H1 (cell line): ENCODE measurements around the gene VAX1. TPM values are rescaled to one million over a fixed set of nuclear protein-coding genes. Genes with fewer than 3 reads are reported as not detected.

Experiments
- CTCF ChIA-PET: fragments of 300-600 bp; sonication (Branson Sonifier 250); formaldehyde crosslinking; loops from one replicate; lab custom pipeline; 2021; ENCODE audit not compliant: partially characterized antibody; lab: Charles Lee
- POLR2A ChIA-PET: fragments of 300-600 bp; sonication (Branson Sonifier 250); formaldehyde crosslinking; loops from one replicate; lab custom pipeline; 2021; ENCODE audit warnings: inconsistent platforms; ENCODE audit not compliant: partially characterized antibody; lab: Charles Lee
- DNase-seq, 2 experiments: peaks; one replicate each; pipeline versions ENCODE4 v3.0.0 to v3.0.0-alpha.2; 2010 to 2022; ENCODE audit warnings: low spot score in 2 of 2, low read depth in 1 of 2, mixed read lengths in 1 of 2
- FAIRE-seq: peaks from 2 replicates; lab custom pipeline; 2011; peaks lifted over from hg19 to GRCh38; lab: Jason Lieb, UNC
- H2AFZ ChIP-seq: 2 replicates; pipeline ENCODE4 v1.8.1; 2012; ENCODE audit warnings: low read length, inconsistent platforms
- H2AK5ac ChIP-seq: 2 replicates; pipeline ENCODE4 v1.6.1; 2013; ENCODE audit warnings: low read depth, low read length
- H2BK120ac ChIP-seq: replicated peaks from 2 replicates; pipeline ENCODE3; 2013; ENCODE audit warnings: low read depth, low read length, inconsistent platforms
- H2BK12ac ChIP-seq: 2 replicates; pipeline ENCODE4 v1.6.1; 2013; ENCODE audit warnings: low read depth, low read length
- H2BK15ac ChIP-seq: 2 replicates; pipeline ENCODE4 v1.6.1; 2013; ENCODE audit warnings: low read length
- H2BK20ac ChIP-seq: 2 replicates; pipeline ENCODE4 v1.6.1; 2013; ENCODE audit warnings: low read length
- H2BK5ac ChIP-seq: 2 replicates; pipeline ENCODE4 v1.6.1; 2013; ENCODE audit warnings: low read depth, low read length
- H3K14ac ChIP-seq: 2 replicates; pipeline ENCODE4 v1.6.1; 2013; ENCODE audit warnings: inconsistent platforms; ENCODE audit not compliant: insufficient read length
- H3K18ac ChIP-seq: 2 replicates; pipeline ENCODE4 v1.6.1; 2013; ENCODE audit warnings: low read length; ENCODE audit errors: extremely low read depth
- H3K23ac ChIP-seq: 2 replicates; pipeline ENCODE4 v1.6.1; 2013; ENCODE audit warnings: inconsistent platforms; ENCODE audit not compliant: insufficient read length
- H3K23me2 ChIP-seq: 2 replicates; pipeline ENCODE4 v1.6.1; 2013; ENCODE audit warnings: low read depth, low read length
- H3K27ac ChIP-seq: 2 replicates; pipeline ENCODE4 v1.6.1; 2011; ENCODE audit warnings: low read depth, low read length, inconsistent platforms
- H3K27me3 ChIP-seq, 4 experiments: replicated peaks in 1 of 4; 1 replicate in 1 of 4; 2 replicates in 3 of 4; pipeline versions ENCODE4 v1.6.1 to v1.8.1; 2011 to 2013; ENCODE audit warnings: low read length in 3 of 4, mild to moderate bottlenecking in 3 of 4, inconsistent platforms in 2 of 4, mixed read lengths in 2 of 4, moderate library complexity in 1 of 4; ENCODE audit not compliant: control insufficient read depth in 3 of 4, insufficient read depth in 3 of 4; ENCODE audit errors: extremely low read depth in 1 of 4
- H3K36me3 ChIP-seq, 4 experiments: 2 replicates each; pipeline versions ENCODE4 v1.6.1 to v1.8.1; 2011 to 2013; ENCODE audit warnings: mild to moderate bottlenecking in 4 of 4, low read length in 3 of 4, moderate library complexity in 2 of 4, control low read depth in 1 of 4, inconsistent platforms in 1 of 4; ENCODE audit not compliant: insufficient read depth in 4 of 4, control insufficient read depth in 2 of 4
- H3K4ac ChIP-seq: replicated peaks from 2 replicates; pipeline ENCODE3; 2013; ENCODE audit warnings: low read length, low read depth, mixed read lengths, inconsistent platforms; ENCODE audit not compliant: insufficient read length
- H3K4me1 ChIP-seq, 4 experiments: replicated peaks in 1 of 4; 1 replicate in 1 of 4; 2 replicates in 3 of 4; pipeline versions ENCODE4 v1.6.1 to v1.8.1; 2011 to 2013; ENCODE audit warnings: low read length in 3 of 4, inconsistent platforms in 2 of 4, mixed read lengths in 1 of 4; ENCODE audit not compliant: insufficient read depth in 4 of 4, control insufficient read depth in 3 of 4
- H3K4me2 ChIP-seq, 2 experiments: 2 replicates each; pipeline versions ENCODE4 v1.6.1 to v1.8.1; 2011 to 2013; ENCODE audit warnings: low read depth in 2 of 2, low read length in 2 of 2, control low read depth in 1 of 2, inconsistent platforms in 1 of 2, mild to moderate bottlenecking in 1 of 2; ENCODE audit not compliant: insufficient read depth in 1 of 2
- H3K4me3 ChIP-seq, 4 experiments: fragments of 200-600, 300-600 bp in 1 of 4; sonication (generic), shearing (Covaris generic), sonication (Bioruptor Twin) in 1 of 4; 2 replicates each; pipeline versions ENCODE4 v1.5.1 to v1.8.1; 2011 to 2016; ENCODE audit warnings: low read length in 4 of 4, low read depth in 3 of 4, control low read depth in 2 of 4, inconsistent platforms in 2 of 4, mild to moderate bottlenecking in 2 of 4, mixed read lengths in 1 of 4, moderate library complexity in 1 of 4; ENCODE audit not compliant: insufficient read depth in 2 of 4; ENCODE audit errors: extremely low read depth in 1 of 4
- H3K56ac ChIP-seq: replicated peaks from 2 replicates; pipeline ENCODE3; 2013; ENCODE audit warnings: low read depth, mild to moderate bottlenecking, mixed read lengths, low read length, inconsistent platforms; ENCODE audit not compliant: insufficient read length
- H3K79me1 ChIP-seq: 2 replicates; pipeline ENCODE4 v1.6.1; 2013; ENCODE audit warnings: low read depth, low read length, control low read depth
- H3K79me2 ChIP-seq, 2 experiments: 2 replicates each; pipeline versions ENCODE4 v1.6.1 to v1.8.1; 2012 to 2013; ENCODE audit warnings: low read length in 2 of 2, mild to moderate bottlenecking in 2 of 2, inconsistent platforms in 1 of 2; ENCODE audit not compliant: insufficient read depth in 2 of 2, control insufficient read depth in 1 of 2
- H3K9ac ChIP-seq, 4 experiments: replicated peaks in 1 of 4; 1 replicate in 1 of 4; 2 replicates in 3 of 4; pipeline versions ENCODE4 v1.6.1 to v1.8.1; 2011 to 2013; ENCODE audit warnings: low read depth in 3 of 4, low read length in 3 of 4, control low read depth in 2 of 4, mild to moderate bottlenecking in 2 of 4, moderate library complexity in 2 of 4, inconsistent platforms in 1 of 4; ENCODE audit errors: extremely low read depth in 1 of 4
- H3K9me3 ChIP-seq, 2 experiments: 2 replicates each; pipeline versions ENCODE4 v1.6.1 to v1.8.1; 2012 to 2013; ENCODE audit warnings: mild to moderate bottlenecking in 2 of 2, moderate library complexity in 2 of 2, control low read depth in 1 of 2, inconsistent platforms in 1 of 2, low read depth in 1 of 2, low read length in 1 of 2, mixed read lengths in 1 of 2; ENCODE audit not compliant: insufficient read depth in 2 of 2
- H4K20me1 ChIP-seq, 2 experiments: replicated peaks in 1 of 2; 2 replicates each; pipeline versions ENCODE3 to v1.8.1; 2011 to 2013; ENCODE audit warnings: inconsistent platforms in 2 of 2, low read length in 2 of 2, mild to moderate bottlenecking in 1 of 2; ENCODE audit not compliant: insufficient read depth in 2 of 2, control insufficient read depth in 1 of 2
- H4K5ac ChIP-seq: 2 replicates; pipeline ENCODE4 v1.6.1; 2013; ENCODE audit warnings: low read length, low read depth, mixed read lengths, inconsistent platforms; ENCODE audit not compliant: insufficient read length
- H4K8ac ChIP-seq: 2 replicates; pipeline ENCODE4 v1.8.0; 2013; ENCODE audit warnings: mild to moderate bottlenecking, moderate library complexity, low read length, inconsistent platforms; ENCODE audit not compliant: insufficient read depth; ENCODE audit errors: extremely low read depth
- H4K91ac ChIP-seq: replicated peaks from 2 replicates; pipeline ENCODE3; 2013; ENCODE audit warnings: low read length, mixed read lengths, inconsistent platforms; ENCODE audit not compliant: insufficient read length
- CTBP2 ChIP-seq: IDR thresholded peaks from 2 replicates; pipeline ENCODE4 v1.7.0; 2011; ENCODE audit warnings: borderline replicate concordance, mild to moderate bottlenecking, moderate library complexity, mixed read lengths, low read length; ENCODE audit not compliant: insufficient read depth, insufficient read length
- EGR1 ChIP-seq: IDR thresholded peaks from 2 replicates; pipeline ENCODE4 v1.6.1; 2011; ENCODE audit warnings: low read depth, low read length, borderline replicate concordance
- KDM1A ChIP-seq: fragments of 200-600, 300-600 bp; sonication (generic); IDR thresholded peaks from 2 replicates; pipeline ENCODE4 v1.7.1; 2016; ENCODE audit warnings: mild to moderate bottlenecking, low read length, borderline replicate concordance
- RNF2 ChIP-seq: fragments of 200-900, 300-1000 bp; sonication (generic); IDR thresholded peaks from 2 replicates; pipeline ENCODE4 v1.7.1; 2016; ENCODE audit warnings: borderline replicate concordance, low read depth, mild to moderate bottlenecking, antibody characterized with exemption, low read length; ENCODE audit not compliant: poor library complexity, severe bottlenecking; ENCODE audit errors: missing control alignments
- YY1 ChIP-seq: IDR thresholded peaks from 2 replicates; pipeline ENCODE4 v1.6.1; 2011; ENCODE audit warnings: low read depth, mild to moderate bottlenecking, low read length
- WGBS, 2 experiments: shearing (Covaris generic) in 1 of 2; methylation state at CpG; one replicate each; pipeline versions ENCODE4 v1.1.6 to v1.1.7; 2013 to 2015; ENCODE audit warnings: low lambda C conversion rate in 2 of 2, mixed read lengths in 2 of 2, inconsistent platforms in 1 of 2, low coverage in 1 of 2, missing lambda C conversion rate in 1 of 2; ENCODE audit not compliant: insufficient replicate concordance in 2 of 2, insufficient coverage in 1 of 2, insufficient read length in 1 of 2; ENCODE audit errors: extremely low coverage in 1 of 2, missing lambda C conversion rate in 1 of 2; 5-methylcytosine and 5-hydroxymethylcytosine counted together
- polyA plus RNA-seq, 7 experiments: library from polyadenylated mRNA; depleted of rRNA in 3 of 7; stranded (reverse) in 5 of 7; unstranded in 2 of 7; fragments of >200 nt in 5 of 7; fragments of 200-250 nt in 2 of 7; gene quantifications; 1 replicate in 5 of 7; 2 replicates in 1 of 7; 4 replicates in 1 of 7; pipeline versions ENCODE4 v1.2.1 to v1.2.3, GENCODE V29; 2011 to 2013; ENCODE audit warnings: missing spikeins in 2 of 7, mixed read lengths in 2 of 7
- total RNA-seq: library from RNA; stranded (reverse); fragmentation: NEBNext Ultra II Directional; extraction: Animal tissue kit (Norgen Biotek cat#: 25700); gene quantifications from 2 replicates; pipeline ENCODE4 v1.2.1, GENCODE V29; 2021

Gene VAX1
- total and polyA plus RNA-seq, 2 of the 8 experiments (the other 6 are each of a cell fraction or from before 2014, with no cell fraction given): not detected

DNA sequence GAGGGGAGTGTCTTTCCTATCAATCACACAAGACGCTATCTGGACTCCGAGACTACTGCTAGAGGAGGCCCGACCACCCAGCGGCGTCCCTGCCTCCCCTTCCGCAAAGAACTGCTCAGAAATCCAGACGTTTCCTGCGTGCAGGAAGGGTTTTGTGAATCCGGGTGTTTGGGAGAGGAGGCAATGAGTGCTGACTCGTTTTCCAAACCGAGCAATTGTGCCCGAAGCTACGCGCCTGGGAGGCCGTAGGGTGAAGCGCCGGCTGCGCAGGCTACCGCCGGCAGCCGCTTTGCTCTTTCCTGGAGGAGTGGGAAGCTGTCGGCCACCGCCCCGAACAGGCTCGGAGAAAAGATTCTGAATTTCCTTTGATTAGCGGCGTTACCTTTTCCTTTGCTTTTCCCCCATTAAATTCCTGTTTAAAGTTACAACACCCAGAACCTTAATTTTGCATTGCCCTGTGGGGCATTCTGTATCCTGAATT lies 5.3 kb downstream of the VAX1 start:
- Histone ChIP-seq H3K14ac (no peak overlapping the region), H4K91ac (no peak overlapping the region), H2BK20ac (no peak overlapping the region), H2BK15ac (no peak overlapping the region), H3K36me3 (peaks cover 0 to 7% (median 0%) of the 10 kb centered on the region in 4 experiments; a peak in 1 of 8 replicates), H3K4ac (no peak overlapping the region), H2BK120ac (no peak overlapping the region), H4K8ac (no peak overlapping the region), H3K18ac (peak overlapping the region; percentile 9; the same call in 1 of the 2 replicates), H2AFZ (no peak overlapping the region), H3K4me1 (peaks cover 3 to 32% (median 14%) of the 10 kb centered on the region in 4 experiments), H4K20me1 (peaks cover 7 to 12% of the 10 kb centered on the region in 2 experiments), H3K4me3 (peak overlapping the region in 1 of 4 experiments; percentile 50; a peak in 1 of 8 replicates), H4K5ac (no peak overlapping the region), H3K79me2 (no peaks in the 10 kb centered on the region), H3K9me3 (no peaks in the 10 kb centered on the region), H2BK12ac (peak overlapping the region; percentile 64; the same call in 1 of the 2 replicates), H3K27me3 (peaks cover 82 to 98% (median 93%) of the 10 kb centered on the region in 4 experiments), H3K23ac (no peak overlapping the region), H2BK5ac (no peak overlapping the region), H3K27ac (no peak overlapping the region), H3K56ac (no peak overlapping the region), H2AK5ac (no peak overlapping the region), H3K4me2 (peak overlapping the region; percentile 42 to 55), H3K9ac (no peak overlapping the region), H3K23me2 (peaks cover 7% of the 10 kb centered on the region; the same call in 1 of the 2 replicates), H3K79me1 (no peaks in the 10 kb centered on the region)
- peak in 1 of 2 experiments; percentile 67 for DNase-seq
- no peak for FAIRE-seq
- TF ChIP-seq YY1 (no peak), EGR1 (0 out of 2 replicates have a peak, but pooled peaks have one; percentile 29), CTBP2 (peak; percentile 29), RNF2 (peak; percentile 69), KDM1A (no peak)
- ChIA-PET POLR2A (interaction anchor here (0.7 to 2.4 kb wide), 3 partner anchors 30 to 81 kb away, joined by 3 to 9 read pairs (median 4); no protein-coding TSS in a partner anchor), CTCF (interaction anchor here (2.2 to 13.8 kb wide), 2 partner anchors 33 to 42 kb away, joined by 5 to 212 read pairs; no protein-coding TSS in a partner anchor)
- 4% methylated on average over 26 of the region's 27 CpGs; no CpG with 5 or more reads in 1 of the 2 experiments for WGBS, 2 experiments
